HepG2 (cell line): ENCODE results near the gene FRMD3. TPM values are rescaled to one million over a fixed set of nuclear protein-coding genes. Genes with fewer than 3 reads are reported as not detected.

ENCODE experiments used
- ATAC-seq: fragments of 200-7000 bp; cut with Tn5 transposase; 3 replicates; pipeline ENCODE4 v1.9.1; 2020; ENCODE audit warnings: mild to moderate bottlenecking, moderate library complexity
- BruUV-seq: library from RNA; stranded (reverse); fragments of 400-500 nt; replicated peaks from 2 replicates; lab custom pipeline; 2021; lab: Mats Ljungman, UMichigan
- CTCF ChIA-PET: fragments of 300-600 bp; formaldehyde crosslinking; extraction: SDS; loops from one replicate; lab custom pipeline; 2021; ENCODE audit warnings: low total read pairs, inconsistent platforms, low intra/inter-chr PET ratio; lab: Yijun Ruan, JAX
- POLR2A ChIA-PET: fragments of 350-600 bp; sonication (Branson Sonifier 250); formaldehyde crosslinking; loops from one replicate; lab custom pipeline; 2020; ENCODE audit warnings: antibody characterized with exemption, inconsistent platforms; lab: Yijun Ruan, JAX
- DNase-seq: peaks from one replicate; pipeline ENCODE4 v3.0.0-alpha.2; 2015; ENCODE audit warnings: low spot score
- FAIRE-seq: peaks from 3 replicates; lab custom pipeline; 2011; peaks lifted over from hg19 to GRCh38; lab: Jason Lieb, UNC
- H2AFZ ChIP-seq: one replicate; pipeline ENCODE4 v1.6.1; 2011; ENCODE audit warnings: low read length, inconsistent platforms
- H3K27ac ChIP-seq: fragments of 300-600 bp; 3 replicates; pipeline ENCODE4 v1.8.0; 2011; ENCODE audit warnings: mixed run types, mild to moderate bottlenecking, mixed read lengths, low read length, inconsistent platforms; ENCODE audit not compliant: insufficient read depth; ENCODE audit errors: extremely low read length
- H3K27me3 ChIP-seq, 2 experiments: fragments of 200-600 bp in 1 of 2; 2 replicates in 1 of 2; 3 replicates in 1 of 2; pipeline versions ENCODE4 v1.6.0 to v1.8.0; 2011; ENCODE audit warnings: low read length in 2 of 2, mild to moderate bottlenecking in 2 of 2, moderate library complexity in 2 of 2, inconsistent platforms in 1 of 2; ENCODE audit not compliant: insufficient read depth in 2 of 2, control insufficient read depth in 1 of 2
- H3K36me3 ChIP-seq, 2 experiments: fragments of 200-600 bp in 1 of 2; replicated peaks in 1 of 2; 2 replicates in 1 of 2; 3 replicates in 1 of 2; pipeline versions ENCODE4 v1.5.1 to v1.8.0; 2011; ENCODE audit warnings: low read length in 2 of 2, inconsistent platforms in 1 of 2; ENCODE audit not compliant: insufficient read depth in 2 of 2, control insufficient read depth in 1 of 2
- H3K4me1 ChIP-seq: 2 replicates; pipeline ENCODE4 v1.5.1; 2012; ENCODE audit warnings: low read length, inconsistent platforms; ENCODE audit not compliant: insufficient read depth
- H3K4me2 ChIP-seq: 2 replicates; pipeline ENCODE4 v1.6.0; 2011; ENCODE audit warnings: low read depth, low read length, inconsistent platforms
- H3K4me3 ChIP-seq, 3 experiments: fragments of 200-600 bp in 1 of 3; sonication (generic), shearing (Covaris generic) in 1 of 3; replicated peaks in 1 of 3; 2 replicates each; pipeline ENCODE4 v1.5.1; 2011 to 2016; ENCODE audit warnings: low read length in 3 of 3, inconsistent platforms in 2 of 3, low read depth in 2 of 3, mild to moderate bottlenecking in 2 of 3, control low read depth in 1 of 3, mixed read lengths in 1 of 3; ENCODE audit not compliant: insufficient read depth in 1 of 3
- H3K79me2 ChIP-seq: one replicate; pipeline ENCODE4 v1.6.1; 2011; ENCODE audit warnings: low read length, inconsistent platforms; ENCODE audit not compliant: insufficient read depth
- H3K9ac ChIP-seq: 2 replicates; pipeline ENCODE4 v1.6.0; 2011; ENCODE audit warnings: mild to moderate bottlenecking, low read depth, low read length, inconsistent platforms; ENCODE audit not compliant: insufficient read depth
- H3K9me3 ChIP-seq: 2 replicates; pipeline ENCODE4 v1.5.1; 2012; ENCODE audit warnings: mild to moderate bottlenecking, low read length
- H4K20me1 ChIP-seq: 2 replicates; pipeline ENCODE4 v1.6.0; 2011; ENCODE audit warnings: inconsistent platforms, mild to moderate bottlenecking, low read length, moderate library complexity; ENCODE audit not compliant: insufficient read depth
- DMTF1 ChIP-seq: sonication (generic); formaldehyde crosslinking; IDR thresholded peaks from 2 replicates; pipeline ENCODE4 v1.4.0; 2020; ENCODE audit warnings: mild to moderate bottlenecking, missing genetic modification reagents
- FOSL2 ChIP-seq: sonication (generic); formaldehyde crosslinking; IDR thresholded peaks from 2 replicates; pipeline ENCODE4 v1.4.0; 2020; ENCODE audit warnings: missing genetic modification reagents
- FOXO1 ChIP-seq: sonication (generic); formaldehyde crosslinking; IDR thresholded peaks from 2 replicates; pipeline ENCODE4 v1.4.0; 2020; ENCODE audit warnings: missing genetic modification reagents
- ISL2 ChIP-seq: sonication (generic); formaldehyde crosslinking; IDR thresholded peaks from 2 replicates; pipeline ENCODE4 v1.5.0; 2020; ENCODE audit warnings: missing genetic modification reagents
- SYNCRIP ChIP-seq: fragments of 200-400 bp; formaldehyde crosslinking; IDR thresholded peaks from 2 replicates; pipeline ENCODE4 v1.6.1; 2018; ENCODE audit warnings: mild to moderate bottlenecking, low read depth, low read length; ENCODE audit not compliant: insufficient read depth
- ZBTB25 ChIP-seq: IDR thresholded peaks from 2 replicates; pipeline ENCODE4 v1.6.1; 2018; ENCODE audit warnings: missing genetic modification reagents
- ZNF549 ChIP-seq: sonication (generic); formaldehyde crosslinking; IDR thresholded peaks from 2 replicates; pipeline ENCODE4 v1.5.0; 2020; ENCODE audit warnings: missing genetic modification reagents
- ZNF878 ChIP-seq: sonication (generic); formaldehyde crosslinking; IDR thresholded peaks from 2 replicates; pipeline ENCODE4 v1.8.1; 2023; ENCODE audit warnings: mild to moderate bottlenecking, missing genetic modification reagents, moderate library complexity
- WGBS: methylation state at CpG from one replicate; pipeline ENCODE4 v1.1.6; 2017; ENCODE audit warnings: low lambda C conversion rate; 5-methylcytosine and 5-hydroxymethylcytosine counted together
- in situ Hi-C: cut with HindIII; loops from 2 replicates; pipeline ENCODE4 v1.10.0; 2017; ENCODE audit warnings: low pct_unique_long_range_greater_than_20kb; ENCODE audit not compliant: extremely low pct_ligation_motif_present
- intact Hi-C: fragments of 100-400 bp; cut with micrococcal nuclease; formaldehyde crosslinking; loops from one replicate; pipeline ENCODE4 v1.10.0; 2022; ENCODE audit not compliant: unreplicated experiment
- polyA plus RNA-seq, 8 experiments: library from polyadenylated mRNA; depleted of rRNA in 3 of 8; stranded (reverse) in 7 of 8; unstranded in 1 of 8; fragments of >200 nt; fragmentation: Illumina TruSeq in 4 of 8; extraction: Trizol in 4 of 8; gene quantifications; 2 replicates each; pipeline versions ENCODE4 v1.2.1 to v1.2.3, GENCODE V29; 2011 to 2016; ENCODE audit warnings: low read depth in 4 of 8, missing spikeins in 1 of 8, mixed read lengths in 1 of 8; ENCODE audit not compliant: insufficient read depth in 1 of 8
- total RNA-seq, 5 experiments: library from RNA; depleted of rRNA; stranded (reverse); fragments of >200 nt; fragmentation: Illumina TruSeq; extraction: Trizol; gene quantifications; 2 replicates each; pipeline ENCODE4 v1.2.3, GENCODE V29; 2016; ENCODE audit warnings: low read depth in 1 of 5
- TF ChIP-seq, protein P1 (sequence below): sonication (generic); formaldehyde crosslinking; IDR thresholded peaks from 2 replicates; pipeline ENCODE4 v1.9.0; 2022; ENCODE audit warnings: low read depth, missing genetic modification reagents
- TF ChIP-seq, protein P2 (sequence below): sonication (generic); formaldehyde crosslinking; IDR thresholded peaks from 2 replicates; pipeline ENCODE4 v1.5.1; 2020; ENCODE audit warnings: missing genetic modification reagents, mild to moderate bottlenecking, borderline replicate concordance

FRMD3 gene
- total and polyA plus RNA-seq, 2 of the 13 experiments (the other 11 are each of a cell fraction or from before 2014, with no cell fraction given) = 3.2 to 7.7 TPM

GRCh38 chr9:83441390-83441789 is 96.8 kb downstream of the FRMD3 start:
- no peak overlapping the region for H3K4me2 ChIP-seq
- no peaks in the 10 kb centered on the region for H4K20me1 ChIP-seq
- TF ChIP-seq FOXO1 (CRISPR knock-in tag) (no peak), FOSL2 (CRISPR knock-in tag) (no peak), ISL2 (no peak)
- TF ChIP-seq, protein P1, sequence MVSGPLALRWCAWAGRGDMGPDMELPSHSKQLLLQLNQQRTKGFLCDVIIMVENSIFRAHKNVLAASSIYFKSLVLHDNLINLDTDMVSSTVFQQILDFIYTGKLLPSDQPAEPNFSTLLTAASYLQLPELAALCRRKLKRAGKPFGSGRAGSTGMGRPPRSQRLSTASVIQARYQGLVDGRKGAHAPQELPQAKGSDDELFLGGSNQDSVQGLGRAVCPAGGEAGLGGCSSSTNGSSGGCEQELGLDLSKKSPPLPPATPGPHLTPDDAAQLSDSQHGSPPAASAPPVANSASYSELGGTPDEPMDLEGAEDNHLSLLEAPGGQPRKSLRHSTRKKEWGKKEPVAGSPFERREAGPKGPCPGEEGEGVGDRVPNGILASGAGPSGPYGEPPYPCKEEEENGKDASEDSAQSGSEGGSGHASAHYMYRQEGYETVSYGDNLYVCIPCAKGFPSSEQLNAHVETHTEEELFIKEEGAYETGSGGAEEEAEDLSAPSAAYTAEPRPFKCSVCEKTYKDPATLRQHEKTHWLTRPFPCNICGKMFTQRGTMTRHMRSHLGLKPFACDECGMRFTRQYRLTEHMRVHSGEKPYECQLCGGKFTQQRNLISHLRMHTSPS (CRISPR knock-in tag) = no peak
- DNase-seq (no peak), FAIRE-seq (no peak), ATAC-seq (no peak)
- H3K9ac ChIP-seq = no peak overlapping the region
- no peaks in the 10 kb centered on the region for H3K9me3 ChIP-seq
- H3K27me3 ChIP-seq = no peaks in the 10 kb centered on the region
- no peaks in the 10 kb centered on the region for H3K36me3 ChIP-seq
- CTCF ChIA-PET = no interaction called here
- intact Hi-C loops (no loop called here), in situ Hi-C loops (no loop called here)
- H3K27ac ChIP-seq = no peak overlapping the region
- H2AFZ ChIP-seq = no peak overlapping the region
- no peaks in the 10 kb centered on the region for H3K79me2 ChIP-seq
- no TSS peak for BruUV-seq
- no peak overlapping the region for H3K4me3 ChIP-seq
- peaks cover 16% of the 10 kb centered on the region for H3K4me1 ChIP-seq
- 79% methylated on average over 3 of the region's 3 CpGs for WGBS
- POLR2A ChIA-PET = no interaction called here

DNA sequence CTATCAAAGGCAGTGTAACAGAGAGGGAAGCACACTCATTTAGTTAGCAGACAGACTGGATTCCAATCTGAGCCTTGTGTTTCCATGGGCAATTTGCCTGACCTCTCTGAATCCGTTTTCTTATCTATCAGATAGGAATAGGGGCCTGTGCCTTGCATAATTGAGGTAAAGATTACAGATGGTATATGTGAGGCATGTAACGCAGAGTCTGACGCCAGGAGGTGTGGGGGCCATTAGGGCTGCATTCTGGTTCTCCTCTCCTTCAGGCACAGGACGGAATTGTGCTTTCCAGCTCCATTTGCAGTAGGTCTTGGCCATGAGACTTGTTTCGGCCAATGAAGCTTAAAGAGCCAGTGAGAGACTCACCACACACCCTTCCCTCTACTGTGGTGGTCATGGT is 97.6 kb downstream of the FRMD3 start:
- DNase-seq (no peak), ATAC-seq (no peak), FAIRE-seq (no peak)
- Histone ChIP-seq H3K4me3 (no peak overlapping the region), H3K9me3 (no peaks in the 10 kb centered on the region), H3K27ac (no peak overlapping the region), H3K4me1 (peaks cover 12% of the 10 kb centered on the region), H3K9ac (no peak overlapping the region), H3K79me2 (no peaks in the 10 kb centered on the region), H3K36me3 (no peaks in the 10 kb centered on the region), H2AFZ (no peak overlapping the region), H3K27me3 (no peaks in the 10 kb centered on the region), H4K20me1 (no peaks in the 10 kb centered on the region), H3K4me2 (no peak overlapping the region)
- BruUV-seq = no TSS peak
- TF ChIP-seq ZNF549 (CRISPR knock-in tag) (no peak), DMTF1 (CRISPR knock-in tag) (no peak), ZBTB25 (no peak), SYNCRIP (no peak), ZNF878 (no peak)
- TF ChIP-seq, protein P2, sequence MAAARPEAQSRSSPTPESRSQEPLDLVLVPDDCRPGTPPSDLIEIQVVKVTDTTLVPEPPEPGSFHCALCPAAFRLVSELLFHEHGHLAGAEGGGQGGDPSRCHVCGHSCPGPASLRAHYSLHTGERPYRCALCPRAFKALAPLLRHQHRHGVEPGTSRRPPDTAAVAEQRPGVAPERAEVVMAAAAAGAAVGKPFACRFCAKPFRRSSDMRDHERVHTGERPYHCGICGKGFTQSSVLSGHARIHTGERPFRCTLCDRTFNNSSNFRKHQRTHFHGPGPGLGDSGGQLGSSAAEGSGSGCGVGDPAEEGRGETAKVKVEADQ (CRISPR knock-in tag) = no peak
- POLR2A ChIA-PET = no interaction called here
- intact Hi-C loops = no loop called here
- in situ Hi-C loops = no loop called here
- CTCF ChIA-PET = no interaction called here
- WGBS = 96% methylated on average over 4 of the region's 5 CpGs
